HepG2 (cell line): ENCODE measurements around the gene EVA1A. TPM values are rescaled to one million over a fixed set of nuclear protein-coding genes. Genes with fewer than 3 reads are reported as not detected.

Experiments used
- ATRX ChIP-seq: sonication (generic); formaldehyde crosslinking; IDR thresholded peaks from 2 replicates; pipeline ENCODE4 v1.4.0; 2020; ENCODE audit warnings: missing genetic modification reagents, borderline replicate concordance
- BCL6 ChIP-seq: IDR thresholded peaks from 2 replicates; pipeline ENCODE4 v1.6.1; 2016; ENCODE audit warnings: missing genetic modification reagents, missing compliant biosample characterization
- CCDC6 ChIP-seq: sonication (generic); formaldehyde crosslinking; IDR thresholded peaks from 2 replicates; pipeline ENCODE4 v1.8.1; 2022; ENCODE audit warnings: mild to moderate bottlenecking, missing genetic modification reagents, moderate library complexity
- E2F1 ChIP-seq: sonication (generic); formaldehyde crosslinking; IDR thresholded peaks from 2 replicates; pipeline ENCODE4 v1.5.0; 2020; ENCODE audit warnings: missing genetic modification reagents
- KLF16 ChIP-seq, 2 experiments: sonication (generic) in 1 of 2; formaldehyde crosslinking in 1 of 2; IDR thresholded peaks; 2 replicates each; pipeline versions ENCODE4 v1.6.1 to v1.8.0; 2016 to 2023; ENCODE audit warnings: missing genetic modification reagents in 2 of 2, missing compliant biosample characterization in 1 of 2
- LRRFIP1 ChIP-seq: sonication (generic); formaldehyde crosslinking; conservative IDR thresholded peaks from 2 replicates; pipeline ENCODE4 v1.4.0; 2020; ENCODE audit warnings: missing genetic modification reagents
- MZF1 ChIP-seq: sonication (generic); formaldehyde crosslinking; IDR thresholded peaks from 2 replicates; pipeline ENCODE4 v1.8.1; 2023; ENCODE audit warnings: mild to moderate bottlenecking, missing genetic modification reagents, borderline replicate concordance
- NCOA5 ChIP-seq: sonication (generic); formaldehyde crosslinking; IDR thresholded peaks from 2 replicates; pipeline ENCODE4 v1.4.0; 2020; ENCODE audit warnings: missing genetic modification reagents
- RORA ChIP-seq: sonication (generic); formaldehyde crosslinking; IDR thresholded peaks from 2 replicates; pipeline ENCODE4 v1.5.0; 2020; ENCODE audit warnings: mild to moderate bottlenecking, missing genetic modification reagents, moderate library complexity
- SETDB1 ChIP-seq: sonication (generic); formaldehyde crosslinking; IDR thresholded peaks from 2 replicates; pipeline ENCODE4 v1.5.1; 2020; ENCODE audit warnings: missing genetic modification reagents, mild to moderate bottlenecking, borderline replicate concordance
- SMARCC2 ChIP-seq: fragments of 450-650 bp; IDR thresholded peaks from 2 replicates; pipeline ENCODE4 v1.6.1; 2017; ENCODE audit warnings: antibody characterized with exemption, mild to moderate bottlenecking
- THAP9 ChIP-seq: sonication (generic); formaldehyde crosslinking; IDR thresholded peaks from 2 replicates; pipeline ENCODE4; 2020; ENCODE audit warnings: missing genetic modification reagents, mild to moderate bottlenecking, borderline replicate concordance
- ZEB1 ChIP-seq: IDR thresholded peaks from 2 replicates; pipeline ENCODE4 v1.6.1; 2012; ENCODE audit warnings: mild to moderate bottlenecking, low read depth, inconsistent platforms; ENCODE audit not compliant: insufficient replicate concordance
- ZFP62 ChIP-seq: sonication (generic); formaldehyde crosslinking; IDR thresholded peaks from 2 replicates; pipeline ENCODE4 v1.4.0; 2020; ENCODE audit warnings: missing genetic modification reagents
- ZNF512B ChIP-seq: sonication (generic); formaldehyde crosslinking; IDR thresholded peaks from 2 replicates; pipeline ENCODE4 v1.5.1; 2020; ENCODE audit warnings: missing genetic modification reagents, mild to moderate bottlenecking, borderline replicate concordance
- ZNF691 ChIP-seq: sonication (generic); formaldehyde crosslinking; IDR thresholded peaks from 2 replicates; pipeline ENCODE4 v1.4.0; 2020; ENCODE audit warnings: missing genetic modification reagents, low read depth, mild to moderate bottlenecking, borderline replicate concordance
- ZNF780A ChIP-seq: sonication (generic); formaldehyde crosslinking; IDR thresholded peaks from 2 replicates; pipeline ENCODE4 v1.8.0; 2022; ENCODE audit warnings: mild to moderate bottlenecking, missing genetic modification reagents, moderate library complexity
- ZSCAN12 ChIP-seq: sonication (generic); formaldehyde crosslinking; IDR thresholded peaks from 2 replicates; pipeline ENCODE4 v1.9.0; 2021; ENCODE audit warnings: mild to moderate bottlenecking, missing genetic modification reagents
- polyA plus RNA-seq, 8 experiments: library from polyadenylated mRNA; depleted of rRNA in 3 of 8; stranded (reverse) in 7 of 8; unstranded in 1 of 8; fragments of >200 nt; fragmentation: Illumina TruSeq in 4 of 8; extraction: Trizol in 4 of 8; gene quantifications; 2 replicates each; pipeline versions ENCODE4 v1.2.1 to v1.2.3, GENCODE V29; 2011 to 2016; ENCODE audit warnings: low read depth in 4 of 8, missing spikeins in 1 of 8, mixed read lengths in 1 of 8; ENCODE audit not compliant: insufficient read depth in 1 of 8
- total RNA-seq, 5 experiments: library from RNA; depleted of rRNA; stranded (reverse); fragments of >200 nt; fragmentation: Illumina TruSeq; extraction: Trizol; gene quantifications; 2 replicates each; pipeline ENCODE4 v1.2.3, GENCODE V29; 2016; ENCODE audit warnings: low read depth in 1 of 5

Gene EVA1A
- total and polyA plus RNA-seq, 2 of the 13 experiments (the other 11 are each of a cell fraction or from before 2014, with no cell fraction given), result 57.5 to 57.8 TPM

- no peak for TF ChIP-seq E2F1 (CRISPR knock-in tag)
- TF ChIP-seq ZFP62 (CRISPR knock-in tag), result no peak
- peak; percentile 98 for TF ChIP-seq BCL6 (CRISPR knock-in tag)
- 0 out of 2 replicates have a peak, but pooled peaks have one; percentile 61 for TF ChIP-seq NCOA5 (CRISPR knock-in tag)
- TF ChIP-seq THAP9 (CRISPR knock-in tag), result 0 out of 2 replicates have a peak, but pooled peaks have one; percentile 20
- no peak for TF ChIP-seq SETDB1 (CRISPR knock-in tag)
- no peak for TF ChIP-seq MZF1 (CRISPR knock-in tag)
- TF ChIP-seq SMARCC2, result no peak
- no peak; the same call in none of the 2 replicates for TF ChIP-seq CCDC6 (CRISPR knock-in tag)
- no peak; the same call in 1 of the 2 replicates for TF ChIP-seq ZSCAN12 (CRISPR knock-in tag)
- no peak for TF ChIP-seq LRRFIP1
- peak; percentile 23; the same call in 1 of the 2 replicates for TF ChIP-seq ZNF780A (CRISPR knock-in tag)
- peak; percentile 91 for TF ChIP-seq ZEB1
- TF ChIP-seq ZNF512B (CRISPR knock-in tag), result no peak
- no peak for TF ChIP-seq ZNF691 (CRISPR knock-in tag)
- no peak for TF ChIP-seq RORA (CRISPR knock-in tag)
- peak in 1 of 2 experiments; percentile 80; a peak in 2 of 4 replicates for TF ChIP-seq KLF16 (CRISPR knock-in tag; IDR thresholded peaks at IDR 0.05)
- no peak for TF ChIP-seq ATRX
Measured at GRCh38 chr2:75522543-75523312, 38.0 kb downstream of the EVA1A start (continued).
